H9 (cell line): ENCODE results near the gene IRF6. TPM values are rescaled to one million over a fixed set of nuclear protein-coding genes. Genes with fewer than 3 reads are reported as not detected.

Experiments
- DNase-seq: peaks from one replicate; pipeline ENCODE4 v3.0.0-alpha.2; 2017
- H2AFZ ChIP-seq: one replicate; pipeline ENCODE4 v1.6.1; 2013; ENCODE audit warnings: mild to moderate bottlenecking, low read length, control low read depth, moderate library complexity
- H2AK5ac ChIP-seq: 2 replicates; pipeline ENCODE4 v1.6.1; 2013; ENCODE audit warnings: low read length, control low read depth, mixed read lengths; ENCODE audit not compliant: insufficient read length
- H2BK120ac ChIP-seq: one replicate; pipeline ENCODE4 v1.6.1; 2013; ENCODE audit warnings: low read depth, mild to moderate bottlenecking, low read length, control low read depth, inconsistent platforms; ENCODE audit not compliant: poor library complexity, severe bottlenecking
- H2BK12ac ChIP-seq: 2 replicates; pipeline ENCODE4 v1.6.1; 2013; ENCODE audit warnings: low read length, control low read depth, mixed read lengths, low read depth; ENCODE audit not compliant: insufficient read length
- H2BK15ac ChIP-seq: 2 replicates; pipeline ENCODE4 v1.6.1; 2013; ENCODE audit warnings: low read depth, low read length, control low read depth
- H2BK20ac ChIP-seq: one replicate; pipeline ENCODE4 v1.6.1; 2013; ENCODE audit warnings: low read depth, mild to moderate bottlenecking, low read length, control low read depth, inconsistent platforms; ENCODE audit not compliant: poor library complexity, severe bottlenecking
- H2BK5ac ChIP-seq: 2 replicates; pipeline ENCODE4 v1.6.1; 2013; ENCODE audit warnings: low read length, control low read depth, mixed read lengths; ENCODE audit not compliant: insufficient read length
- H3K14ac ChIP-seq: 2 replicates; pipeline ENCODE4 v1.6.1; 2013; ENCODE audit warnings: low read length, control low read depth; ENCODE audit not compliant: insufficient read depth
- H3K18ac ChIP-seq: 2 replicates; pipeline ENCODE4 v1.6.1; 2013; ENCODE audit warnings: low read depth, mild to moderate bottlenecking, mixed read lengths, low read length, control low read depth; ENCODE audit not compliant: insufficient read length
- H3K23ac ChIP-seq: 2 replicates; pipeline ENCODE4 v1.6.1; 2013; ENCODE audit warnings: low read length, control low read depth, mixed read lengths, low read depth; ENCODE audit not compliant: insufficient read length
- H3K23me2 ChIP-seq: 2 replicates; pipeline ENCODE4 v1.6.1; 2013; ENCODE audit warnings: low read depth, mild to moderate bottlenecking, mixed read lengths, low read length, control low read depth; ENCODE audit not compliant: insufficient read length, poor library complexity, severe bottlenecking
- H3K27ac ChIP-seq: 2 replicates; pipeline ENCODE4 v1.5.1; 2013; ENCODE audit warnings: low read length, control low read depth, mixed read lengths, low read depth; ENCODE audit not compliant: insufficient read length
- H3K27me3 ChIP-seq: 2 replicates; pipeline ENCODE4 v1.6.1; 2013; ENCODE audit warnings: low read length, control low read depth, inconsistent platforms; ENCODE audit not compliant: insufficient read depth
- H3K4ac ChIP-seq: 2 replicates; pipeline ENCODE4 v1.6.1; 2013; ENCODE audit warnings: low read depth, mild to moderate bottlenecking, control low read depth, inconsistent platforms, low read length, moderate library complexity
- H3K4me1 ChIP-seq: 2 replicates; pipeline ENCODE4 v1.6.1; 2013; ENCODE audit warnings: low read length, control low read depth, inconsistent platforms; ENCODE audit not compliant: insufficient read depth
- H3K4me2 ChIP-seq: 2 replicates; pipeline ENCODE4 v1.6.1; 2013; ENCODE audit warnings: low read length, control low read depth, mixed read lengths; ENCODE audit not compliant: insufficient read length, insufficient read depth
- H3K56ac ChIP-seq: 2 replicates; pipeline ENCODE4 v1.6.1; 2013; ENCODE audit warnings: low read depth, mild to moderate bottlenecking, mixed read lengths, low read length, control low read depth; ENCODE audit not compliant: insufficient read length
- H3K79me1 ChIP-seq: 2 replicates; pipeline ENCODE4 v1.6.1; 2013; ENCODE audit warnings: low read depth, mild to moderate bottlenecking, moderate library complexity, low read length, control low read depth, inconsistent platforms; ENCODE audit not compliant: insufficient read depth, poor library complexity, severe bottlenecking
- H3K79me2 ChIP-seq: 2 replicates; pipeline ENCODE4 v1.6.1; 2013; ENCODE audit warnings: low read length, control low read depth, inconsistent platforms; ENCODE audit not compliant: insufficient read depth
- H3K9ac ChIP-seq: 2 replicates; pipeline ENCODE4 v1.6.1; 2013; ENCODE audit warnings: low read length, control low read depth, mixed read lengths; ENCODE audit not compliant: insufficient read length; ENCODE audit errors: extremely low read depth
- H3K9me3 ChIP-seq: one replicate; pipeline ENCODE4 v1.6.1; 2013; ENCODE audit warnings: low read depth, low read length, inconsistent platforms; ENCODE audit not compliant: control insufficient read depth
- H3T11ph ChIP-seq: one replicate; pipeline ENCODE4 v1.6.1; 2013; ENCODE audit warnings: mild to moderate bottlenecking, low read length, control low read depth, inconsistent platforms
- H4K20me1 ChIP-seq: one replicate; pipeline ENCODE4 v1.6.1; 2013; ENCODE audit not compliant: control insufficient read depth, insufficient read length, insufficient read depth
- H4K5ac ChIP-seq: 2 replicates; pipeline ENCODE4 v1.6.1; 2013; ENCODE audit warnings: low read depth, mild to moderate bottlenecking, mixed read lengths, low read length, control low read depth; ENCODE audit not compliant: insufficient read length
- H4K8ac ChIP-seq: replicated peaks from 2 replicates; pipeline ENCODE4 v1.6.1; 2013; ENCODE audit warnings: low read length, control low read depth, mixed read lengths, low read depth; ENCODE audit not compliant: insufficient read length
- H4K91ac ChIP-seq: 2 replicates; pipeline ENCODE4 v1.6.1; 2013; ENCODE audit warnings: low read depth, mild to moderate bottlenecking, moderate library complexity, mixed read lengths, low read length, control low read depth; ENCODE audit not compliant: insufficient read length
- H3K27ac Mint-ChIP-seq, 3 experiments: 2 replicates in 2 of 3; 3 replicates in 1 of 3; pipeline ENCODE4 v1.8.0; 2020 to 2021; ENCODE audit warnings: mixed read lengths in 3 of 3, mild to moderate bottlenecking in 1 of 3, moderate library complexity in 1 of 3
- H3K27me3 Mint-ChIP-seq: 2 replicates; pipeline ENCODE4 v1.8.0; 2021; ENCODE audit warnings: low read depth, mild to moderate bottlenecking, moderate library complexity, mixed read lengths
- H3K36me3 Mint-ChIP-seq, 3 experiments: 2 replicates in 2 of 3; 3 replicates in 1 of 3; pipeline ENCODE4 v1.8.0; 2020 to 2021; ENCODE audit warnings: low read depth in 3 of 3, mixed read lengths in 3 of 3; ENCODE audit not compliant: insufficient read depth in 1 of 3
- H3K4me1 Mint-ChIP-seq, 2 experiments: 2 replicates each; pipeline ENCODE4 v1.8.0; 2020; ENCODE audit warnings: mixed read lengths in 2 of 2
- H3K4me3 Mint-ChIP-seq, 2 experiments: 2 replicates in 1 of 2; 3 replicates in 1 of 2; pipeline ENCODE4 v1.8.0; 2020 to 2021; ENCODE audit warnings: mild to moderate bottlenecking in 2 of 2, mixed read lengths in 2 of 2, moderate library complexity in 1 of 2
- H3K9me3 Mint-ChIP-seq, 2 experiments: 2 replicates in 1 of 2; 3 replicates in 1 of 2; pipeline ENCODE4 v1.8.0; 2020; ENCODE audit warnings: mild to moderate bottlenecking in 2 of 2, mixed read lengths in 2 of 2, moderate library complexity in 1 of 2
- WGBS: extraction: QIAGEN DNeasy Blood & Tissue Kit; methylation state at CpG from one replicate; pipeline ENCODE4 v1.1.7; 2013; ENCODE audit warnings: missing lambda C conversion rate, low lambda C conversion rate, mixed read lengths; ENCODE audit not compliant: insufficient read length; ENCODE audit errors: extremely low coverage; 5-methylcytosine and 5-hydroxymethylcytosine counted together
- long read RNA-seq: library from polyadenylated mRNA; unstranded; transcript quantifications from one replicate; pipeline ENCODE4 v2.0.0, GENCODE V29; 2020
- total RNA-seq: library from RNA; stranded (reverse); gene quantifications from 2 replicates; pipeline ENCODE4 v1.2.1, GENCODE V29; 2021
- TF ChIP-seq, protein P1 (sequence below): fragments of 200-600 bp; sonication (generic); conservative IDR thresholded peaks from 3 replicates; pipeline ENCODE4 v1.8.0; 2021; ENCODE audit warnings: antibody characterized with exemption, mild to moderate bottlenecking

Gene IRF6
- 7.1 and 8.9 TPM in 2 replicates for total RNA-seq
- long read RNA-seq, full-length matches to known transcripts = 21 of 28 reads
- long read RNA-seq, partial matches to known transcripts = 1 of 28 reads
- long read RNA-seq, other reads (novel, unspliced or antisense) = 6 of 28 reads

DNA sequence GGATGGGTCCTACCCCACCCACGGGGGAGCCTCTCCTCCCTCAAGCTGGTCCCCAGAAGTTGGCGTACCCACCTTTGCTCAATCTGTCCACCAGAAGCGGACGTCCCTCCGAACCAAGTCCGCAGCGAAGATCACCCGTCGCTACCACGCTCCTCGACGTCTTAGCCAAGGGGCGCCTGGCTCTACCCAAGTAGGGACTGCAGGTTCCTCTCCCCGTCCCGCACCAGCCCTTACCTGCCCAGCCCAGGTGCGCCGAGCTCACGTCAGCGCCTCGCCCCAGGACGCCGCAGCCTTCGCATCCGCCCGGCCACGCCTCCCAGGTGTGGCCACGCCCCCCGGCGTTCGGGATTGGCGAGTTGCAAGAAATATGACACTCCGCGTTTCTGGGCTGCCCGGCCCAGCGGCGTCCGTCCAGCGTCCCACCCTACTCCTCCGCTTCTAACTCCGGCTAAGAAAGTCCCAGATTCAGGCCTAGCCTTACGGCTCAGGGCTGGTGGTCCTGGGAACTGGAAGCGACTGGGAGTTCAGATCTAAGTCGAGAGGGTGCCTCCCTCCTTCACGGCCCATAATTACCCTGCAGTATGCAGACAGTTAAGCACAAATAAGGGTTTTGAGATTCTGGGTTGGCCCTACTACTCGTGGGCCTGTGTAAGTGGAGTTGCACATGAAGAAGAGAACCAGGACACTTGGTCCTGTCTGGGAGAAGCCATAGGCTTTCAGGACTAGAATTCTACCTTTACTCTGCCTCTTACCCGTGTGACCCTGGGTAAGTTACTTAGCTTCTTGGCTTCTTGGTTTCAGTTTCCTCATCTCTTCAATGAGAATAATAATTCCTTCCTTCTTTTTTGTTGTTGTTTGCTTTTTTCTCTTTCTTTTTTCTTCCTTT lies at the start of gene IRF6:
IRF6 (minus strand) TSS at position 268 of the 886 bp plus-strand sequence. CDS start 4,729 bp downstream, outside the sequence.
- H3K4me2 ChIP-seq = peak within 1 kb of the TSS; percentile 55
- H2BK15ac ChIP-seq = no peak within 1 kb of the TSS
- H2BK5ac ChIP-seq = no peak within 1 kb of the TSS
- no peak within 1 kb of the TSS for H2AK5ac ChIP-seq
- peak within 1 kb of the TSS; percentile 1 for H3K27ac ChIP-seq
- no peaks in the 10 kb centered on the region for H3K27me3 ChIP-seq
- peaks cover 8% of the 10 kb centered on the region for H3K23me2 ChIP-seq
- H4K20me1 ChIP-seq = no peaks in the 10 kb centered on the region
- H3K23ac ChIP-seq = no peak within 1 kb of the TSS
- H3K18ac ChIP-seq = peak within 1 kb of the TSS; percentile 84
- H4K5ac ChIP-seq = no peak within 1 kb of the TSS
- no peak within 1 kb of the TSS for H3K4ac ChIP-seq
- H3K56ac ChIP-seq = no peak within 1 kb of the TSS
- Mint-ChIP-seq H3K9me3 (no peaks in the 10 kb centered on the region), H3K4me1 (peaks cover 15 to 16% of the 10 kb centered on the region in 2 experiments), H3K36me3 (no peaks in the 10 kb centered on the region), H3K4me3 (peak within 1 kb of the TSS; percentile 94 to 97), H3K27me3 (peaks cover 3% of the 10 kb centered on the region), H3K27ac (peak within 1 kb of the TSS; percentile 92 to 99 (median 97))
- TF ChIP-seq, protein P1, sequence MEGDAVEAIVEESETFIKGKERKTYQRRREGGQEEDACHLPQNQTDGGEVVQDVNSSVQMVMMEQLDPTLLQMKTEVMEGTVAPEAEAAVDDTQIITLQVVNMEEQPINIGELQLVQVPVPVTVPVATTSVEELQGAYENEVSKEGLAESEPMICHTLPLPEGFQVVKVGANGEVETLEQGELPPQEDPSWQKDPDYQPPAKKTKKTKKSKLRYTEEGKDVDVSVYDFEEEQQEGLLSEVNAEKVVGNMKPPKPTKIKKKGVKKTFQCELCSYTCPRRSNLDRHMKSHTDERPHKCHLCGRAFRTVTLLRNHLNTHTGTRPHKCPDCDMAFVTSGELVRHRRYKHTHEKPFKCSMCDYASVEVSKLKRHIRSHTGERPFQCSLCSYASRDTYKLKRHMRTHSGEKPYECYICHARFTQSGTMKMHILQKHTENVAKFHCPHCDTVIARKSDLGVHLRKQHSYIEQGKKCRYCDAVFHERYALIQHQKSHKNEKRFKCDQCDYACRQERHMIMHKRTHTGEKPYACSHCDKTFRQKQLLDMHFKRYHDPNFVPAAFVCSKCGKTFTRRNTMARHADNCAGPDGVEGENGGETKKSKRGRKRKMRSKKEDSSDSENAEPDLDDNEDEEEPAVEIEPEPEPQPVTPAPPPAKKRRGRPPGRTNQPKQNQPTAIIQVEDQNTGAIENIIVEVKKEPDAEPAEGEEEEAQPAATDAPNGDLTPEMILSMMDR = no peak
- H3T11ph ChIP-seq = no peak within 1 kb of the TSS
- H2AFZ ChIP-seq = peak within 1 kb of the TSS; percentile 79
- no peak within 1 kb of the TSS for H4K8ac ChIP-seq
- H2BK120ac ChIP-seq = no peak within 1 kb of the TSS
- H3K4me1 ChIP-seq = no peaks in the 10 kb centered on the region
- WGBS = no CpG with 5 or more reads among the region's 46 CpGs
- no peak within 1 kb of the TSS for H2BK20ac ChIP-seq
- peak within 1 kb of the TSS; percentile 33; the same call in 1 of the 2 replicates for H3K14ac ChIP-seq
- H4K91ac ChIP-seq = no peak within 1 kb of the TSS
- no peaks in the 10 kb centered on the region for H3K9me3 ChIP-seq
- no peaks in the 10 kb centered on the region for H3K79me1 ChIP-seq
- H2BK12ac ChIP-seq = no peak within 1 kb of the TSS
- no peaks in the 10 kb centered on the region for H3K79me2 ChIP-seq
- H3K9ac ChIP-seq = peak within 1 kb of the TSS; percentile 69
- peak; percentile 98 for DNase-seq
